GM10266 (cell line): ENCODE results near the gene SLC11A1.
A peak's percentile ranks its signal among the peaks of the same experiment; 100 is the strongest.

Experiments used
- DNase-seq: peaks from one replicate; pipeline ENCODE4 v3.0.0; 2012; ENCODE audit errors: extremely low spot score
- CTCF ChIP-seq: IDR thresholded peaks from 2 replicates; pipeline ENCODE4 v1.5.1; 2012; ENCODE audit warnings: mild to moderate bottlenecking, low read depth; ENCODE audit not compliant: control insufficient read depth, insufficient read depth; ENCODE audit errors: missing control alignments

SLC11A1 gene

GRCh38 chr2:218402491-218402901, 20.4 kb downstream of the SLC11A1 start:
- no peak for TF ChIP-seq CTCF
- DNase-seq = no peak

- TF ChIP-seq CTCF = no peak
- DNase-seq = no peak
These were observed 20.9 kb downstream of the SLC11A1 start for GRCh38 chr2:218402911-218403411.

GRCh38 chr2:218403810-218404209, 21.7 kb downstream of the SLC11A1 start:
- DNase-seq = no peak
- no peak for TF ChIP-seq CTCF

GRCh38 chr2:218404351-218405085, 22.4 kb downstream of the SLC11A1 start:
- no peak for TF ChIP-seq CTCF
- DNase-seq = no peak

DNA sequence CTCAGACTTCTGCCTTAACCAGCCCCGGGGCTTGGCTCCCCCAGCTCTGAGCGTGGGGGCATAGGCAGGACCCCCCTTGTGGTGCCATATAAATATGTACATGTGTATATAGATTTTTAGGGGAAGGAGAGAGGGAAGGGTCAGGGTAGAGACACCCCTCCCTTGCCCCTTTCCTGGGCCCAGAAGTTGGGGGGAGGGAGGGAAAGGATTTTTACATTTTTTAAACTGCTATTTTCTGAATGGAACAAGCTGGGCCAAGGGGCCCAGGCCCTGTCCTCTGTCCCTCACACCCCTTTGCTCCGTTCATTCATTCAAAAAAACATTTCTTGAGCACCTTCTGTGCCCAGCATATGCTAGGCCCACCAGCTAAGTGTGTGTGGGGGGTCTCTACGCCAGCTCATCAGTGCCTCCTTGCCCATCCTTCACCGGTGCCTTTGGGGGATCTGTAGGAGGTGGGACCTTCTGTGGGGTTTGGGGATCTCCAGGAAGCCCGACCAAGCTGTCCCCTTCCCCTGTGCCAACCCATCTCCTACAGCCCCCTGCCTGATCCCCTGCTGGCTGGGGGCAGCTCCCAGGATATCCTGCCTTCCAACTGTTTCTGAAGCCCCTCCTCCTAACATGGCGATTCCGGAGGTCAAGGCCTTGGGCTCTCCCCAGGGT, 23.1 kb downstream of the SLC11A1 start:
- DNase-seq = no peak
- TF ChIP-seq CTCF = no peak

DNA sequence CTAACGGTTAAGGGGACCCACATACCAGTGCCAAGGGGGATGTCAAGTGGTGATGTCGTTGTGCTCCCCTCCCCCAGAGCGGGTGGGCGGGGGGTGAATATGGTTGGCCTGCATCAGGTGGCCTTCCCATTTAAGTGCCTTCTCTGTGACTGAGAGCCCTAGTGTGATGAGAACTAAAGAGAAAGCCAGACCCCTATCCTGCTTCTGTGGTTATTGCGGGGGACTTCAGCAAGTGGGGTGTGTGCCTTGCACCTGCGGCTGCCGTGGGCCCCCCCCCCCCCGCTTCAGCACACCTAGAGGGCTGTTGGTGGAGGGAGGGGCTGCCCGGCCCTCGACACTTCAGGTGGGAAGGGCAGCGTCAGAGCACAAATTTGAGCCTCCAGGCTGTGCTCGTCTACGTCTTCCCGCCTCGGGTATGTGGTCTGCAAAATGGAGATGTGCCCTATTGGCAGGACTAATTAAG, 23.7 kb downstream of the SLC11A1 start:
- TF ChIP-seq CTCF = no peak
- no peak for DNase-seq

DNA sequence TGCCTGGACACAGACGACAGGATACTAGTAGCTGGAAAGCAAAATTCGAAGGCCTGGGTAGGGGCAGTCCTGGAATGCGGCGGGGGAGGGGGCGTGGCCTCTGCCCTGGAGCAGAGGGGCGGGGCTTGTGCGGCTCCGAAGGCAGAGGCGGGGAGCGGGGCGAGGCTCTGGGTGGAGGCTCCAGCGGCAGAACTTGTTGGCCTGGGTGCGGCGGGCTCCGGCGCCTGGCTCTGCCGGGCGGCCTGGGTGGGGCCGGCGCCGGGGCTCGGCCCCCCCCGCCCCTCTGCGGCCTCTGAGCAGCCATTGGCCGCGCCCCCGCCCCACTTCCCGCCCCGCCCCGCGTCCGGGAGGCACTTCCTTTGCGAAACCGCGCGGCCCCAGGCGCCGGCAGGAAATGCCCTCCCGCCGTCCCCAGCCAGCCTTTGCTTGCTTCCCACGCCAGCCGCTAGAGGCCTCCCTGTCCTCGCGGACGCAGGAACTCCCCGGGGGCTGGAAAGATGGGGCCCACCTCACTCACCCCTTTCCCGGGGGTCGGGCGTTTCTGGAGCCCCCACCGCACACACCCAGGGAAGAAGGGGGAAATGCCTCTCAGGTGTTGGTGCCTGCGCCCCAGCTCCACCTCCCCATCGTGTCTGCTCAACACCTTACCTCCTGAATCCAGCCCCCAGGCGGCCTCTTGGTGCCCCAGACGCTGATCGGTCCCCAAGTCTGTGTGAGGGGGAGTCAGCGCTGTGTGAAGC, 24.3 kb downstream of the SLC11A1 start:
- DNase-seq = peak; percentile 95

More for the DNA sequence above, 24.3 kb downstream of the SLC11A1 start:
- TF ChIP-seq CTCF = peak; percentile 94
